Endothelial cell of umbilical vein (primary cell): ENCODE data around the gene MAT2A. TPM values are rescaled to one million over a fixed set of nuclear protein-coding genes. Genes with fewer than 3 reads are reported as not detected.

Source experiments
- BruUV-seq: library from RNA; stranded (reverse); fragments of 400-500 nt; replicated peaks from 2 replicates; lab custom pipeline; 2021; lab: Mats Ljungman, UMichigan
- CTCF ChIA-PET: fragments of 300-600, 350-600 bp; sonication (Branson Sonifier 250); formaldehyde crosslinking; loops from one replicate; lab custom pipeline; 2021; ENCODE audit warnings: antibody characterized with exemption, inconsistent platforms; lab: Charles Lee
- POLR2A ChIA-PET: fragments of 300-600, 350-600 bp; sonication (Branson Sonifier 250); formaldehyde crosslinking; loops from one replicate; lab custom pipeline; 2021; ENCODE audit warnings: antibody characterized with exemption, inconsistent platforms; lab: Charles Lee
- DNase-seq: peaks from one replicate; pipeline ENCODE4 v3.0.0-alpha.2; 2011; ENCODE audit warnings: low read depth, low spot score
- FAIRE-seq: peaks from 2 replicates; lab custom pipeline; 2011; peaks lifted over from hg19 to GRCh38; lab: Jason Lieb, UNC
- H2AFZ ChIP-seq: 2 replicates; pipeline ENCODE4 v1.6.0; 2012; ENCODE audit warnings: low read depth, low read length, control low read depth, inconsistent platforms
- H3K27ac ChIP-seq: 2 replicates; pipeline ENCODE4 v1.5.1; 2011; ENCODE audit warnings: low read depth, mild to moderate bottlenecking, control low read depth, low read length, moderate library complexity; ENCODE audit not compliant: insufficient read depth
- H3K27me3 ChIP-seq, 2 experiments: 2 replicates each; pipeline versions ENCODE4 v1.6.0 to v1.6.1; 2011; ENCODE audit warnings: low read length in 2 of 2, mixed read lengths in 1 of 2; ENCODE audit not compliant: control insufficient read depth in 2 of 2, insufficient read depth in 2 of 2
- H3K36me3 ChIP-seq, 2 experiments: 2 replicates in 1 of 2; 3 replicates in 1 of 2; pipeline ENCODE4 v1.5.1; 2011; ENCODE audit warnings: low read length in 2 of 2, mild to moderate bottlenecking in 1 of 2, moderate library complexity in 1 of 2; ENCODE audit not compliant: control insufficient read depth in 2 of 2, insufficient read depth in 2 of 2; ENCODE audit errors: extremely low read depth in 1 of 2
- H3K4me1 ChIP-seq: 3 replicates; pipeline ENCODE4 v1.5.1; 2011; ENCODE audit warnings: mild to moderate bottlenecking, low read length; ENCODE audit not compliant: control insufficient read depth, insufficient read depth; ENCODE audit errors: extremely low read depth
- H3K4me2 ChIP-seq: 2 replicates; pipeline ENCODE4 v1.6.1; 2011; ENCODE audit warnings: low read length, control low read depth, mixed read lengths; ENCODE audit not compliant: insufficient read depth
- H3K4me3 ChIP-seq, 3 experiments: fragments of 200-600 bp in 1 of 3; sonication (generic), shearing (Covaris generic) in 1 of 3; replicated peaks in 1 of 3; 2 replicates each; pipeline ENCODE4 v1.5.1; 2011 to 2016; ENCODE audit warnings: control low read depth in 3 of 3, low read length in 3 of 3, mild to moderate bottlenecking in 2 of 3, inconsistent platforms in 1 of 3, low read depth in 1 of 3, moderate library complexity in 1 of 3; ENCODE audit not compliant: insufficient read depth in 1 of 3
- H3K79me2 ChIP-seq: 2 replicates; pipeline ENCODE4 v1.6.0; 2012; ENCODE audit warnings: low read length, inconsistent platforms; ENCODE audit not compliant: control insufficient read depth, insufficient read depth
- H3K9ac ChIP-seq: replicated peaks from 2 replicates; pipeline ENCODE3; 2011; ENCODE audit warnings: low read length, control low read depth; ENCODE audit not compliant: insufficient read depth; ENCODE audit errors: extremely low read depth
- H3K9me1 ChIP-seq: replicated peaks from 3 replicates; pipeline ENCODE4 v1.6.0; 2011; ENCODE audit warnings: mild to moderate bottlenecking, low read length; ENCODE audit not compliant: control insufficient read depth, insufficient read depth; ENCODE audit errors: extremely low read depth
- H3K9me3 ChIP-seq: replicated peaks from 2 replicates; pipeline ENCODE4 v1.5.1; 2012; ENCODE audit warnings: low read length, inconsistent platforms; ENCODE audit not compliant: control insufficient read depth, insufficient read depth
- H4K20me1 ChIP-seq: replicated peaks from 2 replicates; pipeline ENCODE3; 2011; ENCODE audit warnings: mild to moderate bottlenecking, low read length; ENCODE audit not compliant: control insufficient read depth, insufficient read depth; ENCODE audit errors: extremely low read depth
- CTCF ChIP-seq, 2 donors: IDR thresholded peaks; 1 replicate in 1 of 2; 2 replicates in 1 of 2; pipeline ENCODE4 v1.5.1; 2011; ENCODE audit warnings: low read length in 2 of 2, mild to moderate bottlenecking in 2 of 2, moderate library complexity in 2 of 2, control low read depth in 1 of 2, inconsistent platforms in 1 of 2, low read depth in 1 of 2; ENCODE audit not compliant: insufficient read depth in 1 of 2; ENCODE audit errors: extremely low read depth in 1 of 2
- EZH2 ChIP-seq: IDR thresholded peaks from 2 replicates; pipeline ENCODE4 v1.6.1; 2012; ENCODE audit warnings: borderline replicate concordance, low read depth, mild to moderate bottlenecking, moderate library complexity, low read length, inconsistent platforms; ENCODE audit not compliant: severe bottlenecking
- GATA2 ChIP-seq: IDR thresholded peaks from 2 replicates; pipeline ENCODE4 v1.7.0; 2011; ENCODE audit warnings: low read depth, mild to moderate bottlenecking, moderate library complexity, mixed read lengths, low read length; ENCODE audit not compliant: insufficient read length, insufficient read depth
- JUN ChIP-seq: IDR thresholded peaks from 2 replicates; pipeline ENCODE4 v1.6.1; 2011; ENCODE audit warnings: borderline replicate concordance, low read depth; ENCODE audit not compliant: insufficient read length, insufficient read depth
- MAX ChIP-seq: IDR thresholded peaks from 2 replicates; pipeline ENCODE4 v1.6.1; 2011; ENCODE audit not compliant: insufficient read depth, insufficient read length
- MYC ChIP-seq: IDR thresholded peaks from one replicate; pipeline ENCODE4 v1.6.1; 2011; ENCODE audit warnings: mild to moderate bottlenecking, low read depth, low read length
- POLR2A ChIP-seq: IDR thresholded peaks from 2 replicates; pipeline ENCODE4 v1.6.1; 2012; ENCODE audit warnings: low read depth, mild to moderate bottlenecking, control low read depth, low read length
- POLR2AphosphoS5 ChIP-seq: IDR thresholded peaks from 2 replicates; pipeline ENCODE4 v1.6.1; 2012; ENCODE audit warnings: low read depth, mild to moderate bottlenecking, control low read depth, low read length, moderate library complexity; ENCODE audit not compliant: insufficient read depth
- dilution Hi-C: fragments of 300-500 bp; cut with MboI; formaldehyde crosslinking; loops from one replicate; pipeline ENCODE4 v1.15.0; 2019; ENCODE audit warnings: low sequenced_read_pairs; ENCODE audit not compliant: extremely low pct_ligation_motif_present
- intact Hi-C: fragments of 100-400 bp; cut with micrococcal nuclease; formaldehyde crosslinking; loops from one replicate; pipeline ENCODE4 v1.10.0; 2022
- polyA plus RNA-seq, 4 experiments: library from polyadenylated mRNA; depleted of rRNA in 3 of 4; stranded (reverse) in 3 of 4; unstranded in 1 of 4; fragments of >200 nt; gene quantifications; 2 replicates each; pipeline versions ENCODE4 v1.2.1 to v1.2.3, GENCODE V29; 2011 to 2012; ENCODE audit warnings: missing spikeins in 1 of 4
- total RNA-seq: library from RNA; stranded (reverse); gene quantifications from 2 replicates; pipeline ENCODE4 v1.2.3, GENCODE V29; 2021

Gene MAT2A
- total and polyA plus RNA-seq, 2 donors (not counting 3 experiments of a cell fraction or from before 2014, with no cell fraction given), result 172 to 257 TPM

GRCh38 chr2:85529809-85530208, 9.2 kb upstream of the MAT2A start:
- Histone ChIP-seq H3K27me3 (peaks cover 7% of the 10 kb centered on the region in 2 experiments), H3K9ac (no peak overlapping the region), H3K79me2 (no peaks in the 10 kb centered on the region), H3K4me1 (no peaks in the 10 kb centered on the region), H4K20me1 (no peaks in the 10 kb centered on the region), H3K9me1 (no peaks in the 10 kb centered on the region), H3K4me2 (no peak overlapping the region), H3K9me3 (no peaks in the 10 kb centered on the region), H2AFZ (no peak overlapping the region), H3K36me3 (no peaks in the 10 kb centered on the region), H3K27ac (no peak overlapping the region), H3K4me3 (no peak overlapping the region)
- ChIA-PET CTCF (interaction anchor here (1.5 to 2.1 kb wide), 2 partner anchors 9 to 18 kb away, joined by 4 read pairs; partner anchors contain the start of gene MAT2A), POLR2A (interaction anchor here (0.6 kb wide), 1 partner anchor 9 kb away, joined by 3 read pairs; the partner anchor contains the start of gene MAT2A)
- intact Hi-C loops (no loop called here), dilution Hi-C loops (no loop called here)
- FAIRE-seq (no peak), DNase-seq (no peak)
- BruUV-seq, result no TSS peak
- TF ChIP-seq POLR2A, result no peak
- no peak for TF ChIP-seq EZH2
- TF ChIP-seq MYC, result no peak
- TF ChIP-seq CTCF (IDR thresholded peaks at IDR 0.05; ENCODE audit: extremely low read depth in 1 of 2, insufficient read depth in 1 of 2, low read depth in 1 of 2, low read length in 2 of 2), result no peak
- no peak for TF ChIP-seq GATA2

- Histone ChIP-seq H3K4me1 (peaks cover 2% of the 10 kb centered on the region), H3K27me3 (peaks cover 7% of the 10 kb centered on the region in 2 experiments), H3K9me3 (no peaks in the 10 kb centered on the region), H2AFZ (no peak overlapping the region), H3K27ac (no peak overlapping the region), H3K9me1 (no peaks in the 10 kb centered on the region), H3K36me3 (no peaks in the 10 kb centered on the region), H3K9ac (no peak overlapping the region), H3K79me2 (no peaks in the 10 kb centered on the region), H4K20me1 (no peaks in the 10 kb centered on the region), H3K4me3 (no peak overlapping the region), H3K4me2 (no peak overlapping the region)
- no peak for TF ChIP-seq EZH2
- TF ChIP-seq POLR2A, result no peak
- no peak for TF ChIP-seq MYC
- TF ChIP-seq JUN, result no peak
- TF ChIP-seq MAX, result no peak
- no peak for TF ChIP-seq GATA2
- TF ChIP-seq CTCF (IDR thresholded peaks at IDR 0.05; ENCODE audit: extremely low read depth in 1 of 2, insufficient read depth in 1 of 2, low read depth in 1 of 2, low read length in 2 of 2), result no peak
- TF ChIP-seq POLR2AphosphoS5, result no peak
- FAIRE-seq (no peak), DNase-seq (no peak)
- dilution Hi-C loops (no loop called here), intact Hi-C loops (no loop called here)
- CTCF ChIA-PET, result interaction anchor here (0.6 to 1.2 kb wide), 4 partner anchors 88 to 511 kb away, joined by 3 to 4 read pairs (median 4); no protein-coding TSS in a partner anchor
- BruUV-seq, result no TSS peak
- POLR2A ChIA-PET, result interaction anchor here (0.6 kb wide), 1 partner anchor 30 kb away, joined by 4 read pairs; no protein-coding TSS in a partner anchor
Observed at GRCh38 chr2:85531589-85531988, 7.4 kb upstream of the MAT2A start.
